Ishikawa (cell line): ENCODE results near the gene CST2.

Experiments
- CEBPB ChIP-seq: IDR thresholded peaks from 2 replicates; pipeline ENCODE4 v1.6.1; 2012
- CREB1 ChIP-seq: IDR thresholded peaks from 2 replicates; pipeline ENCODE4 v1.6.1; 2012; ENCODE audit warnings: low read depth
- EGR1 ChIP-seq: IDR thresholded peaks from 2 replicates; pipeline ENCODE4 v1.6.1; 2012
- EP300 ChIP-seq: IDR thresholded peaks from 2 replicates; pipeline ENCODE4 v1.6.1; 2012; ENCODE audit warnings: borderline replicate concordance
- FOXM1 ChIP-seq: IDR thresholded peaks from 2 replicates; pipeline ENCODE4 v1.6.1; 2012; ENCODE audit warnings: low read depth, borderline replicate concordance
- MAX ChIP-seq: IDR thresholded peaks from 2 replicates; pipeline ENCODE4 v1.6.1; 2012
- NFIC ChIP-seq: IDR thresholded peaks from 2 replicates; pipeline ENCODE4 v1.6.1; 2012
- RAD21 ChIP-seq: IDR thresholded peaks from 2 replicates; pipeline ENCODE4 v1.6.1; 2012; ENCODE audit warnings: low read depth
- TAF1 ChIP-seq: IDR thresholded peaks from 2 replicates; pipeline ENCODE4 v1.6.1; 2012; ENCODE audit warnings: low read depth, mild to moderate bottlenecking
- TCF12 ChIP-seq: IDR thresholded peaks from 2 replicates; pipeline ENCODE4 v1.6.1; 2012; ENCODE audit warnings: low read depth
- TEAD4 ChIP-seq: IDR thresholded peaks from 2 replicates; pipeline ENCODE4 v1.6.1; 2012
- USF1 ChIP-seq: IDR thresholded peaks from 2 replicates; pipeline ENCODE4 v1.6.1; 2012
- YY1 ChIP-seq: IDR thresholded peaks from 2 replicates; pipeline ENCODE4 v1.6.1; 2012; ENCODE audit warnings: low read depth
- ZBTB7A ChIP-seq: IDR thresholded peaks from 2 replicates; pipeline ENCODE4 v1.6.1; 2012; ENCODE audit warnings: low read depth
- TF ChIP-seq, protein P1 (sequence below): IDR thresholded peaks from 2 replicates; pipeline ENCODE4 v1.6.1; 2012; ENCODE audit warnings: low read depth, mild to moderate bottlenecking

The CST2 gene

GRCh38 chr20:23782366-23782983 is 44.1 kb downstream of the CST2 start:
- TF ChIP-seq EGR1 (no peak), RAD21 (peak; percentile 43; the same call in 1 of the 2 replicates)

GRCh38 chr20:23776067-23776771 is 50.3 kb downstream of the CST2 start:
- no peak for TF ChIP-seq TCF12
- no peak for TF ChIP-seq MAX
- TF ChIP-seq CREB1: no peak
- TF ChIP-seq NFIC: no peak
- no peak for TF ChIP-seq RAD21
- TF ChIP-seq FOXM1: no peak
- no peak for TF ChIP-seq EP300
- TF ChIP-seq TAF1: no peak
- TF ChIP-seq YY1: no peak

DNA sequence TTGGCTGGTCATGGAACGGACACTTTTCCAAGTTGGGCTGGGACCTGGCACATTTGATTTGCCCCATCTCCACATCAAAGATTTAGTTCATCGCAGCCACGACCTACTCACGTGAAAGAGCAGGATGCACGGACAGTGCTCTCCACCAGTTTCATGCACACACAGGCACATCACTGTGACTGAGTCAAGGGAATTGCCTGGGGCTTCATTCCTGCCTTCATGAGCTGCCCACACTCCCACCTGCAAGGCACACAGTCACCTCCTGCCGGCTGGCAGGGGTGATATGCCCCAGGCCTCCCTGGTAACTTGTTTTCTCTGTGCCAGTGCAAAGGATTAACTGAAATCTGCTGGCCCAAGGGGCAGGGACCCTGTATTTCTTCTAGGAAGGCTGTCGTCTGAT is 52.4 kb downstream of the CST2 start:
- TF ChIP-seq EGR1 (no peak), CEBPB (no peak), MAX (no peak), FOXM1 (no peak), NFIC (no peak), ZBTB7A (no peak), RAD21 (no peak), CREB1 (no peak), TEAD4 (no peak), TCF12 (no peak), TAF1 (no peak), YY1 (no peak), EP300 (no peak), USF1 (no peak)
- TF ChIP-seq, protein P1, sequence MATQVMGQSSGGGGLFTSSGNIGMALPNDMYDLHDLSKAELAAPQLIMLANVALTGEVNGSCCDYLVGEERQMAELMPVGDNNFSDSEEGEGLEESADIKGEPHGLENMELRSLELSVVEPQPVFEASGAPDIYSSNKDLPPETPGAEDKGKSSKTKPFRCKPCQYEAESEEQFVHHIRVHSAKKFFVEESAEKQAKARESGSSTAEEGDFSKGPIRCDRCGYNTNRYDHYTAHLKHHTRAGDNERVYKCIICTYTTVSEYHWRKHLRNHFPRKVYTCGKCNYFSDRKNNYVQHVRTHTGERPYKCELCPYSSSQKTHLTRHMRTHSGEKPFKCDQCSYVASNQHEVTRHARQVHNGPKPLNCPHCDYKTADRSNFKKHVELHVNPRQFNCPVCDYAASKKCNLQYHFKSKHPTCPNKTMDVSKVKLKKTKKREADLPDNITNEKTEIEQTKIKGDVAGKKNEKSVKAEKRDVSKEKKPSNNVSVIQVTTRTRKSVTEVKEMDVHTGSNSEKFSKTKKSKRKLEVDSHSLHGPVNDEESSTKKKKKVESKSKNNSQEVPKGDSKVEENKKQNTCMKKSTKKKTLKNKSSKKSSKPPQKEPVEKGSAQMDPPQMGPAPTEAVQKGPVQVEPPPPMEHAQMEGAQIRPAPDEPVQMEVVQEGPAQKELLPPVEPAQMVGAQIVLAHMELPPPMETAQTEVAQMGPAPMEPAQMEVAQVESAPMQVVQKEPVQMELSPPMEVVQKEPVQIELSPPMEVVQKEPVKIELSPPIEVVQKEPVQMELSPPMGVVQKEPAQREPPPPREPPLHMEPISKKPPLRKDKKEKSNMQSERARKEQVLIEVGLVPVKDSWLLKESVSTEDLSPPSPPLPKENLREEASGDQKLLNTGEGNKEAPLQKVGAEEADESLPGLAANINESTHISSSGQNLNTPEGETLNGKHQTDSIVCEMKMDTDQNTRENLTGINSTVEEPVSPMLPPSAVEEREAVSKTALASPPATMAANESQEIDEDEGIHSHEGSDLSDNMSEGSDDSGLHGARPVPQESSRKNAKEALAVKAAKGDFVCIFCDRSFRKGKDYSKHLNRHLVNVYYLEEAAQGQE: no peak
